ENCODE data around the gene POPDC3. TPM values are rescaled to one million over a fixed set of nuclear protein-coding genes. Genes with fewer than 3 reads are reported as not detected.

The POPDC3 gene
- total RNA-seq (2013) = not detected
- polyA plus RNA-seq (not detected), polyA minus RNA-seq (not detected in 2 replicates), total RNA-seq (0 to 0.81 (median 0.03) reads per million in 11 experiments)

GRCh38 chr6:105179244-105180065 lies at the start of gene POPDC3:
TSS of gene POPDC3 (minus strand) at chr6:105180014. CDS start at chr6:105161909, 18,105 bp downstream.
- no peak within 1 kb of the TSS for H3K4me3 ChIP-seq (replicated peaks in 1 of 3; ENCODE audit: low read depth in 2 of 3, low read length in 3 of 3)

More at GRCh38 chr6:105179244-105180065, at the start of gene POPDC3:
- H3K79me2 ChIP-seq (ENCODE audit: insufficient read depth, low read length) = no peaks in the 10 kb centered on the region
- no peak for TF ChIP-seq CTCF (IDR thresholded peaks at IDR 0.05)
- H3K27ac ChIP-seq (ENCODE audit: low read depth in 1 of 2, low read length in 2 of 2) = no peak within 1 kb of the TSS
- peaks cover 0 to 6% (median 2%) of the 10 kb centered on the region in 7 donors for H3K9me3 Mint-ChIP-seq
- H3K4me1 Mint-ChIP-seq = no peaks in the 10 kb centered on the region
- H3K27ac Mint-ChIP-seq = no peak within 1 kb of the TSS
- no peaks in the 10 kb centered on the region for H3K4me1 ChIP-seq (ENCODE audit: control insufficient read depth in 1 of 2, insufficient read depth in 2 of 2, low read length in 2 of 2)
- intact Hi-C loops (cut with micrococcal nuclease) = no loop called here
- peaks cover 57 to 71% (median 61%) of the 10 kb centered on the region in 3 donors for H3K27me3 Mint-ChIP-seq (ENCODE audit: low read depth in 3 of 3)
- H4K20me1 ChIP-seq (ENCODE audit: insufficient read depth, low read length) = no peaks in the 10 kb centered on the region
- H3K27me3 ChIP-seq (ENCODE audit: control insufficient read depth in 2 of 2, insufficient read depth in 2 of 2, low read length in 2 of 2) = peaks cover 47 to 60% of the 10 kb centered on the region in 2 donors
- H2AFZ ChIP-seq (ENCODE audit: insufficient read depth, low read depth, low read length, poor library complexity, severe bottlenecking) = no peak within 1 kb of the TSS
- H3K4me2 ChIP-seq (replicated peaks; ENCODE audit: extremely low read depth, low read length, poor library complexity, severe bottlenecking) = no peak within 1 kb of the TSS
- 2% methylated on average over 90 of the region's 90 CpGs for WGBS (ENCODE audit: insufficient coverage)
- no peak within 1 kb of the TSS for H3K9ac ChIP-seq (ENCODE audit: insufficient read depth, low read length, poor library complexity, severe bottlenecking)
- no peaks in the 10 kb centered on the region for H3K36me3 Mint-ChIP-seq
- DNase-seq = no peak
- peak within 1 kb of the TSS in 1 of 2 donors; percentile 83 for H3K4me3 Mint-ChIP-seq
- H3K36me3 ChIP-seq (replicated peaks in 1 of 2; ENCODE audit: control insufficient read depth in 1 of 2, insufficient read depth in 2 of 2, low read length in 2 of 2) = no peaks in the 10 kb centered on the region
- peaks cover 0 to 10% of the 10 kb centered on the region in 2 donors for H3K9me3 ChIP-seq (replicated peaks in 1 of 2; ENCODE audit: control insufficient read depth in 1 of 2, insufficient read depth in 1 of 2, low read length in 2 of 2)
